ENCODE data around the gene POU2F1.

Gene POU2F1

GRCh38 chr1:167467126-167467710, 246.5 kb downstream of the POU2F1 start:
- DNase-seq (ENCODE audit: low spot score) = no peak

GRCh38 chr1:167467752-167468151, 247.1 kb downstream of the POU2F1 start:
- DNase-seq (ENCODE audit: low spot score) = no peak

- no peak for DNase-seq (ENCODE audit: low spot score)
Observed at GRCh38 chr1:167469280-167469965, 248.7 kb downstream of the POU2F1 start.

- DNase-seq (ENCODE audit: low spot score) = no peak
Observed at GRCh38 chr1:167471568-167471967, 250.9 kb downstream of the POU2F1 start.

- no peak for DNase-seq (ENCODE audit: low spot score)
Observed at GRCh38 chr1:167472752-167473521, 252.3 kb downstream of the POU2F1 start.

- no peak for DNase-seq (ENCODE audit: low spot score)
Observed at GRCh38 chr1:167473761-167474160, 253.1 kb downstream of the POU2F1 start.

- peak; percentile 27 for DNase-seq (ENCODE audit: low spot score)
Observed at GRCh38 chr1:167474191-167474641, 253.5 kb downstream of the POU2F1 start.

GRCh38 chr1:167476061-167476460, 255.4 kb downstream of the POU2F1 start:
- DNase-seq (ENCODE audit: low spot score) = no peak

All from activated CD4-positive, alpha-beta T cell treated with anti-CD3 and anti-CD28 coated beads, Interleukin-2, Interleukin-4, amounts not matched to agents 100 ng/mL and 50 ng/mL, durations not matched to agents 16 hours and 8 hours (primary cell).